ENCODE measurements around the gene RPS5. TPM values are rescaled to one million over a fixed set of nuclear protein-coding genes. Genes with fewer than 3 reads are reported as not detected.
"Not testable (repeated sequence)": the region's sequence is repeated elsewhere in the genome, so short reads cannot be mapped to it uniquely, and the experiment has no call there.

The RPS5 gene
- total RNA-seq (100 to 1,000 TPM; 609 to 674 TPM), polyA plus RNA-seq (1,000 to 10,000 TPM; 1,453 to 1,636 TPM)
- long read RNA-seq, donor 1, transcript RPS5-202 (5 exons, 1,520 nt): minor isoform, 8 of 275 reads
- long read RNA-seq, donor 1, transcript RPS5-201 (6 exons, 740 nt): major isoform, 264 of 275 reads
- long read RNA-seq, donor 1, partial matches to known transcripts: 3 of 275 reads
- long read RNA-seq, donor 1, other reads (novel, unspliced or antisense): 0 of 275 reads
- long read RNA-seq, donor 2, transcript RPS5-201 (6 exons, 740 nt): major isoform, 133 of 142 reads
- long read RNA-seq, donor 2, partial matches to known transcripts: 6 of 142 reads
- long read RNA-seq, donor 2, other reads (novel, unspliced or antisense): 3 of 142 reads

DNA sequence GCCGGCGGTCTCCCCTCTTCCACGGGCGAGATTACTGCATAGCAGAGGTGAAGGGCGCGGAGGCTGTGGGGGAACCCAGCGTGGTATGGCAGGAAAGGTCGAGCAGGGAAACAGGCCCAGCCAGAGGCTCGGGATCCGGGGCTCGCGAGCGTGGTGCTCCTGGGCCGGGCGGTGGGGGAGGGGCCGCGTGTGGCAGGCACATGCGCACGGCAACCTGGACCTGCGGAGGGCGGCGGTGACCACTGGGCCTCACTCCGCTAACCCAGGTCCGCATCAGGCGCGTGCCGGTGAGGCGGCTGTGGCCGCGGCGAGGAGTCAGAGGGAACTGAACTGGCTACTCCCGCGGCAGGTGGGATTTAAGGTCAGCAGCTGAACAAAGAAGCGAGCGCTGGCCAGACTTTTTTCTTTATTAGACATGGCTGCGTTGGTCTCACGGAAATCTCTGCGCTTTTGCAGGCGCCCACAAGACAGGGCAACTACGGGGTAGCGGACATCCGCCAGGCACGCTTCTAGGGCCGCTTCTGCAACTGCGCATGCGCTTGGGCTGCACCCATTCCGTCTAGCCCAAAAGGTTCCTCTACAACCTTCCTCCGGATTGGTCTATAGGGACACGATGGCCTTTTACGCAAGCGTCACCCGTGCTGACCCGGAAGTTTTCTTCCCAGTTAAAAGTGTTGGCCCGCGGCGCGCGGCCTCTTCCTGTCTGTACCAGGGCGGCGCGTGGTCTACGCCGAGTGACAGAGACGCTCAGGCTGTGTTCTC is at the start of gene RPS5:
TSS of gene RPS5 (plus strand) at position 694 of the 762 bp plus-strand sequence. CDS start 869 bp downstream, outside the sequence.
- Histone ChIP-seq H3K36me3 (ENCODE audit: control insufficient read depth in 1 of 2, insufficient read depth in 2 of 2, low read length in 1 of 2) (no peaks in the 10 kb centered on the region), H3K27ac (ENCODE audit: low read depth in 1 of 2, low read length in 2 of 2) (peak within 1 kb of the TSS; percentile 62 to 93), H3K4me3 (ENCODE audit: low read length in 2 of 2) (peak within 1 kb of the TSS; percentile 87 to 90), H3K27me3 (ENCODE audit: control insufficient read depth in 1 of 2, insufficient read depth in 2 of 2, low read length in 1 of 2) (no peaks in the 10 kb centered on the region), H3K9me3 (ENCODE audit: control insufficient read depth, low read length) (no peaks in the 10 kb centered on the region), H3K4me1 (ENCODE audit: control insufficient read depth in 1 of 2, insufficient read depth in 2 of 2, low read length in 2 of 2) (peaks cover 0 to 3% of the 10 kb centered on the region in 2 donors)
- ATAC-seq (ENCODE audit: low FRiP score) (peak; percentile 98), DNase-seq (peak; percentile 97 to 98)
- 0 to 1% methylated on average over 59 to 64 of the region's 64 CpGs for WGBS, 2 donors
- intact Hi-C loops (cut with DNase I): no loop called here

DNA sequence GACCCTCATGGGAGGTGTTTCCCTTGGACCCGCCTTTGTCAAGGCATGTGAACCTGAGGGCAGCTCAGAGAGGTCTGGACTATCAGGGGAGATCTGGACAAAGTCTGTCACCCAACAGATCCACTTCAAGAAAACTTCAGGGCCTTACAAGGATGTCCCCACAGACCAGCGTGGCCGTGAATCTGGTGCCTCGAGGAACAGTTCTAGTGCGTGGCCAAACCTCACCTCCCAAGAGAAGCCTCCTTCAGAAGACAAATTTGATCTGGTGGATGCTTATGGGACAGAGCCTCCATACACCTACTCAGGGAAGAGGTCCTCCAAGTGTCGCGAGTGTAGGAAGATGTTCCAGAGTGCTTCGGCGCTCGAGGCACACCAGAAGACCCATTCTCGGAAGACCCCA is 48.7 kb upstream of the RPS5 start:
- no peak overlapping the region for H3K4me3 ChIP-seq (ENCODE audit: low read length in 2 of 2)
- ATAC-seq (ENCODE audit: low FRiP score) (no peak), DNase-seq (peak in 1 of 2 donors; percentile 52)
- H3K9me3 ChIP-seq (ENCODE audit: control insufficient read depth, low read length): no peaks in the 10 kb centered on the region
- H3K27me3 ChIP-seq (ENCODE audit: control insufficient read depth in 1 of 2, insufficient read depth in 2 of 2, low read length in 1 of 2): no peaks in the 10 kb centered on the region
- no peaks in the 10 kb centered on the region for H3K4me1 ChIP-seq (ENCODE audit: control insufficient read depth in 1 of 2, insufficient read depth in 2 of 2, low read length in 2 of 2)
- intact Hi-C loops (cut with DNase I): no loop called here
- peaks cover 0 to 14% of the 10 kb centered on the region in 2 donors for H3K36me3 ChIP-seq (ENCODE audit: control insufficient read depth in 1 of 2, insufficient read depth in 2 of 2, low read length in 1 of 2)
- H3K27ac ChIP-seq (ENCODE audit: low read depth in 1 of 2, low read length in 2 of 2): no peak overlapping the region
- 97 to 99% methylated on average over 11 of the region's 11 CpGs for WGBS, 2 donors

DNA sequence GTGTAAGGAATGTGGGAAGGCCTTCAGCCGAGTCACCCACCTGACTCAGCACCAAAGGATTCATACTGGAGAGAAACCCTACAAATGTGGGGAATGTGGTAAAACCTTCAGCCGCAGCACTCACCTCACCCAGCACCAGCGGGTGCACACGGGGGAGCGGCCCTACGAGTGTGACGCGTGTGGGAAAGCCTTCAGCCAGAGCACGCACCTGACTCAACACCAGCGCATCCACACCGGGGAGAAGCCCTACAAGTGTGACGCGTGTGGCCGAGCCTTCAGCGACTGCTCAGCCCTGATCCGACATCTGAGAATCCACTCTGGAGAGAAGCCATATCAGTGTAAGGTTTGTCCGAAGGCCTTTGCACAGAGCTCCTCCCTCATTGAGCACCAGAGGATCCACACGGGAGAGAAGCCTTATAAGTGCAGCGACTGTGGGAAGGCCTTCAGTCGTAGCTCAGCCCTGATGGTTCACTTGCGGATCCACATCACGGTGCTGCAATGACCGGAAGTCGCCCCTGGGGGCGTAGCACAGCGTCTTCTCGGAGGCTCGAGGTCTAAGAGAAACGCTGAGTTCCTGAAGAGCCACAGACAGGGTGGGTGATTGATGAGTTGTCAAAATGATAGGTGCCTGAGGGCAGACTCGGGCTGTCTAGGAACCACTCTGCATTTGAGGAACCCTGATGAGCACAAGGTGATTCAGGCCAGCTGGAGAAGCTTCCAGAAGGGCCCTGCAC is 48.1 kb upstream of the RPS5 start:
- DNase-seq (no peak), ATAC-seq (ENCODE audit: low FRiP score) (no peak)
- no peak overlapping the region for H3K4me3 ChIP-seq (ENCODE audit: low read length in 2 of 2)
- peaks cover 0 to 14% of the 10 kb centered on the region in 2 donors for H3K36me3 ChIP-seq (ENCODE audit: control insufficient read depth in 1 of 2, insufficient read depth in 2 of 2, low read length in 1 of 2)
- no peaks in the 10 kb centered on the region for H3K27me3 ChIP-seq (ENCODE audit: control insufficient read depth in 1 of 2, insufficient read depth in 2 of 2, low read length in 1 of 2)
- intact Hi-C loops (cut with DNase I): no loop called here
- no peaks in the 10 kb centered on the region for H3K9me3 ChIP-seq (ENCODE audit: control insufficient read depth, low read length)
- no peak overlapping the region for H3K27ac ChIP-seq (ENCODE audit: low read depth in 1 of 2, low read length in 2 of 2)
- no peaks in the 10 kb centered on the region for H3K4me1 ChIP-seq (ENCODE audit: control insufficient read depth in 1 of 2, insufficient read depth in 2 of 2, low read length in 2 of 2)
- 76 to 77% methylated on average over 30 of the region's 30 CpGs for WGBS, 2 donors

DNA sequence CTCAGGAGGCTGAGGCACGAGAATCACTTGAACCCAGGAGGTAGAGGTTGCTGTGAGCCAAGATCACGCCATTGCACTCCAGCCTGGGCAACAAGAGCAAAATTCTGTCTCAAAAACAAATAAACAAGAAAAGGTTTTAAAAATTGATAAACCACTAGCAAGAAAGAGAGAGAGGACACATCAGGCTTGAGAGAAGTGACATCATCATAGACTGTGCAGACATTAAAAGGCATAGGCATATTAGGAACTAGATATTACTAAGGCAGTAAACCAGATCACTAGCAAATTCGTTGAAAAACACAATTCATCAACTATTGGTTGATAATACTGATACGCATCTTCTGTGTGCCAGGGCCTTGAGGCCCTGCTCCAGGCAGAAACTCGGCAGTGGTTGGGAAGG is 41.5 kb upstream of the RPS5 start:
- intact Hi-C loops (cut with DNase I): no loop called here
- WGBS, 2 donors: 69 to 70% methylated on average over 5 of the region's 5 CpGs
- DNase-seq (peak in 1 of 2 donors; percentile 3), ATAC-seq (ENCODE audit: low FRiP score) (no peak)
- no peaks in the 10 kb centered on the region for H3K27me3 ChIP-seq (ENCODE audit: control insufficient read depth in 1 of 2, insufficient read depth in 2 of 2, low read length in 1 of 2)
- no peak overlapping the region for H3K4me3 ChIP-seq (ENCODE audit: low read length in 2 of 2)
- no peak overlapping the region for H3K27ac ChIP-seq (ENCODE audit: low read depth in 1 of 2, low read length in 2 of 2)
- H3K4me1 ChIP-seq (ENCODE audit: control insufficient read depth in 1 of 2, insufficient read depth in 2 of 2, low read length in 2 of 2): no peaks in the 10 kb centered on the region
- peaks cover 0 to 1% of the 10 kb centered on the region in 2 donors for H3K36me3 ChIP-seq (ENCODE audit: control insufficient read depth in 1 of 2, insufficient read depth in 2 of 2, low read length in 1 of 2)
- no peaks in the 10 kb centered on the region for H3K9me3 ChIP-seq (ENCODE audit: control insufficient read depth, low read length)

DNA sequence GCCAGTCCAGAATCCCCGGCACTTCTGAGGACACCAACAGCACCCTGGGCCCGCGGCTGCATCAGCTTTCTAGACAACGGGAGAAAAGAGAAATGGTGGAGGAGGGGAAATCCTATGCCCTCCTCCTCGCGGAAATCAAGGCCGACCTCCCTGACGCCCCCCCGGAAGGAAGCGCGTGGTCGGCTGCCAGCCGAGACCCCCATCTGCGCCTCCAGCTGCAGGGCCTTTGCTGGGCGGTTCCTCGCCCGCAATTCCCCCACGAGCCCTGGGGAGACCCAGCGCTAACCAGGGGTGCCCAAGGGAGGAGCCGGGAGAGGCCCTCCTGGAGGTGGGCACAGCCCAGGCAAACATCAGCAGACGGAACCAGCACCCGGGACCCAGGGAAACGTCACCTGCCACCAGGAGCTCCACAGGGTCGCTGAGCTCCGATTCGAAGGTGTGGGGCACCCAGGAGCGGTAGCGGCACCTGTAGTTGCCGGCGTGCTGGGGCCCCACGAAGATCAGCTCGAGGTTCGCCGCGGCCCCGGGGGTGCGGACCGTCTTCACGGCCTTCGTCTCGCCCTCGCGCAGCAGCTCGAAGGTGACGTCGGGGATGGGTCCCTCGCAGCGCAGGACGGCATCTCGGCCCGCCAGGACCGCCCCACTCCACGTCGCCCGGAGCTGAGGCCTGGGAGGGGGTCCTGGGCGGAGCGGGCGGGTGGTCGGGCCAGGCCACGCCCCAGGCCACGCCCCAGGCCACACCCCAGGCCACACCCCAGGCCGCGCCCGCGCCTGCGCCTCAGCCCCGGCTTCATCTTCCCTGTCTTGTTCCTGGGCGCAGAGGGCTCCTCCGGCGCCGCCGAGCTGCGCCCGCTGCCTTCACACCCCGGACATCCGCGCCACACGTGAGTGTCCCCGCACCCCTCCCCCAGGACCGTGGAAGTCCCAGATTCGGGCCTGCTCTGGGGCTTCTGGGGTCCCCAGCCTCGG is 39.8 kb upstream of the RPS5 start:
- intact Hi-C loops (cut with DNase I): no loop called here
- DNase-seq (peak; percentile 76 to 81), ATAC-seq (ENCODE audit: low FRiP score) (peak; percentile 93)
- no peak overlapping the region for H3K27ac ChIP-seq (ENCODE audit: low read depth in 1 of 2, low read length in 2 of 2)
- 1 to 3% methylated on average over 72 to 82 of the region's 82 CpGs for WGBS, 2 donors
- H3K27me3 ChIP-seq (ENCODE audit: control insufficient read depth in 1 of 2, insufficient read depth in 2 of 2, low read length in 1 of 2): no peaks in the 10 kb centered on the region
- H3K4me1 ChIP-seq (ENCODE audit: control insufficient read depth in 1 of 2, insufficient read depth in 2 of 2, low read length in 2 of 2): no peaks in the 10 kb centered on the region
- H3K9me3 ChIP-seq (ENCODE audit: control insufficient read depth, low read length): no peaks in the 10 kb centered on the region
- no peaks in the 10 kb centered on the region for H3K36me3 ChIP-seq (ENCODE audit: control insufficient read depth in 1 of 2, insufficient read depth in 2 of 2, low read length in 1 of 2)
- H3K4me3 ChIP-seq (ENCODE audit: low read length in 2 of 2): peak overlapping the region in 1 of 2 donors; percentile 48

GRCh38 chr19:58348080-58348479 is 39.0 kb upstream of the RPS5 start:
- 19 to 29% methylated on average over 12 of the region's 12 CpGs for WGBS, 2 donors
- peak in 1 of 2 donors; percentile 22 for DNase-seq
- ATAC-seq (ENCODE audit: low FRiP score); H3K27me3 ChIP-seq (ENCODE audit: control insufficient read depth in 1 of 2, insufficient read depth in 2 of 2, low read length in 1 of 2); H3K4me1 ChIP-seq (ENCODE audit: control insufficient read depth in 1 of 2, insufficient read depth in 2 of 2, low read length in 2 of 2); intact Hi-C loops (cut with DNase I); H3K27ac ChIP-seq (ENCODE audit: low read depth in 1 of 2, low read length in 2 of 2); H3K9me3 ChIP-seq (ENCODE audit: control insufficient read depth, low read length); H3K36me3 ChIP-seq (ENCODE audit: control insufficient read depth in 1 of 2, insufficient read depth in 2 of 2, low read length in 1 of 2): not testable (repeated sequence)
- peak overlapping the region in 1 of 2 donors; percentile 48 for H3K4me3 ChIP-seq (ENCODE audit: low read length in 2 of 2)

GRCh38 chr19:58349590-58349989 is 37.5 kb upstream of the RPS5 start:
- 38 to 57% methylated on average over 8 of the region's 8 CpGs for WGBS, 2 donors
- intact Hi-C loops (cut with DNase I): no loop called here
- Histone ChIP-seq H3K4me3 (ENCODE audit: low read length in 2 of 2) (no peak overlapping the region), H3K36me3 (ENCODE audit: control insufficient read depth in 1 of 2, insufficient read depth in 2 of 2, low read length in 1 of 2) (no peaks in the 10 kb centered on the region), H3K4me1 (ENCODE audit: control insufficient read depth in 1 of 2, insufficient read depth in 2 of 2, low read length in 2 of 2) (no peaks in the 10 kb centered on the region), H3K27ac (ENCODE audit: low read depth in 1 of 2, low read length in 2 of 2) (no peak overlapping the region), H3K9me3 (ENCODE audit: control insufficient read depth, low read length) (no peaks in the 10 kb centered on the region), H3K27me3 (ENCODE audit: control insufficient read depth in 1 of 2, insufficient read depth in 2 of 2, low read length in 1 of 2) (no peaks in the 10 kb centered on the region)
- ATAC-seq (ENCODE audit: low FRiP score) (no peak), DNase-seq (peak in 1 of 2 donors; percentile 2)
